ENCODE results near the gene WDR82. TPM values are rescaled to one million over a fixed set of nuclear protein-coding genes. Genes with fewer than 3 reads are reported as not detected.

The WDR82 gene
- total and polyA plus RNA-seq, 2 of the 8 experiments (the other 6 are each of a cell fraction or from before 2014, with no cell fraction given), result 33.5 to 82.7 TPM

GRCh38 chr3:52262447-52262846 lies 16.0 kb downstream of the WDR82 start (continued):
- no peak for TF ChIP-seq MAFK (IDR thresholded peaks at IDR 0.05; ENCODE audit: low read depth, low read length)
- no peak for TF ChIP-seq NANOG (IDR thresholded peaks at IDR 0.05; ENCODE audit: insufficient read depth, low read depth, low read length, poor library complexity, severe bottlenecking)
- TF ChIP-seq RAD21 (IDR thresholded peaks at IDR 0.05 in 1 of 2, conservative IDR thresholded peaks at IDR 0.05 in 1 of 2; ENCODE audit: low read depth in 2 of 2, low read length in 2 of 2), result no peak
- TF ChIP-seq ATF3 (IDR thresholded peaks at IDR 0.05; ENCODE audit: insufficient read depth, low read depth, low read length), result no peak
- no peak for TF ChIP-seq CHD7 (IDR thresholded peaks at IDR 0.05; ENCODE audit: insufficient replicate concordance, low read length)
- no peak for TF ChIP-seq CEBPB (IDR thresholded peaks at IDR 0.05; ENCODE audit: low read depth, low read length)
- TF ChIP-seq GABPA (IDR thresholded peaks at IDR 0.05; ENCODE audit: borderline replicate concordance, insufficient read depth, low read length), result no peak
- TF ChIP-seq EGR1 (IDR thresholded peaks at IDR 0.05; ENCODE audit: borderline replicate concordance, low read depth, low read length), result no peak
